ENCODE data around the gene TSPAN18. TPM values are rescaled to one million over a fixed set of nuclear protein-coding genes. Genes with fewer than 3 reads are reported as not detected.

TSPAN18 gene
- total and polyA plus RNA-seq, 2 experiments from 2014 or later: 6.0 to 10.6 TPM

GRCh38 chr11:44689265-44689664 lies 37.5 kb upstream of the TSPAN18 start:
- Mint-ChIP-seq H3K9me3 (no peaks in the 10 kb centered on the region), H3K27ac (no peak overlapping the region)
- no peak for ATAC-seq

More at GRCh38 chr11:44689265-44689664, 37.5 kb upstream of the TSPAN18 start:
- no peaks in the 10 kb centered on the region for H3K36me3 ChIP-seq (ENCODE audit: insufficient read depth)
- Mint-ChIP-seq H3K36me3 (ENCODE audit: low read depth) (no peaks in the 10 kb centered on the region), H3K27me3 (ENCODE audit: insufficient read depth, low read depth, poor library complexity) (peaks cover 2% of the 10 kb centered on the region), H3K4me3 (no peak overlapping the region), H3K4me1 (peaks cover 8% of the 10 kb centered on the region; the same call in 1 of the 3 replicates)
- no peaks in the 10 kb centered on the region for H3K9me2 ChIP-seq (ENCODE audit: insufficient read depth)
- TF ChIP-seq REST (IDR thresholded peaks at IDR 0.05; ENCODE audit: unreplicated experiment) (no peak), EZH2 (IDR thresholded peaks at IDR 0.05; ENCODE audit: low read depth, unreplicated experiment) (no peak), ZNF462 (CRISPR knock-in tag; IDR thresholded peaks at IDR 0.05) (no peak), NANOG (IDR thresholded peaks at IDR 0.05; ENCODE audit: borderline replicate concordance) (no peak), POLR2AphosphoS5 (IDR thresholded peaks at IDR 0.05; ENCODE audit: low read depth) (no peak), STAT1 (IDR thresholded peaks at IDR 0.05; ENCODE audit: unreplicated experiment) (no peak), ZNF114 (CRISPR knock-in tag; IDR thresholded peaks at IDR 0.05) (no peak), CREB1 (CRISPR knock-in tag; IDR thresholded peaks at IDR 0.05; ENCODE audit: low read depth) (no peak), EZH2phosphoT487 (IDR thresholded peaks at IDR 0.05; ENCODE audit: unreplicated experiment) (no peak), ETS1 (IDR thresholded peaks at IDR 0.05) (no peak), ZNF331 (CRISPR knock-in tag; IDR thresholded peaks at IDR 0.05; ENCODE audit: low read depth) (no peak)
- no peaks in the 10 kb centered on the region for H3F3A ChIP-seq (replicated peaks; ENCODE audit: low read depth)
- no peak overlapping the region for H2AFZ ChIP-seq
- no peaks in the 10 kb centered on the region for H4K20me1 ChIP-seq (replicated peaks; ENCODE audit: insufficient read depth)
- no peaks in the 10 kb centered on the region for H3K79me2 ChIP-seq (replicated peaks; ENCODE audit: insufficient read depth)
- H3K4me1 ChIP-seq (ENCODE audit: insufficient read depth): no peaks in the 10 kb centered on the region
- H3K27me3 ChIP-seq (ENCODE audit: insufficient read depth): no peaks in the 10 kb centered on the region
- H3K4me3 ChIP-seq: no peak overlapping the region
- no peak overlapping the region for H3K4me2 ChIP-seq
- DNase-seq (ENCODE audit: low spot score): no peak
- no peak overlapping the region for H3K27ac ChIP-seq (ENCODE audit: low read depth)

All from GM23338 (cell line).